HG03521 (cell line): Measurements from ENCODE around the gene SLC12A5.

Source experiments
- ATAC-seq: cut with Tn5 transposase; IDR thresholded peaks from one replicate; pipeline ENCODE4 v1.9.1; 2021; ENCODE audit warnings: mild to moderate bottlenecking, moderate library complexity; ENCODE audit not compliant: unreplicated experiment

Gene SLC12A5

GRCh38 chr20:46006022-46006705 lies 22.9 kb upstream of the SLC12A5 start:
- ATAC-seq: no peak

GRCh38 chr20:46006964-46007363 lies 22.1 kb upstream of the SLC12A5 start:
- no peak for ATAC-seq

GRCh38 chr20:46007671-46008070 lies 21.3 kb upstream of the SLC12A5 start:
- no peak for ATAC-seq

GRCh38 chr20:46009816-46010215 lies 19.2 kb upstream of the SLC12A5 start:
- ATAC-seq: no peak

GRCh38 chr20:46010491-46011391 lies 18.3 kb upstream of the SLC12A5 start:
- no peak for ATAC-seq

GRCh38 chr20:46011631-46012482 lies 17.2 kb upstream of the SLC12A5 start:
- ATAC-seq: no peak

GRCh38 chr20:46012921-46013320 lies 16.1 kb upstream of the SLC12A5 start:
- no peak for ATAC-seq

GRCh38 chr20:46013322-46013828 lies 15.6 kb upstream of the SLC12A5 start:
- no peak for ATAC-seq

- peak; percentile 58 for ATAC-seq
Observed at GRCh38 chr20:46013829-46014516, 15.0 kb upstream of the SLC12A5 start.

GRCh38 chr20:46014517-46015396 lies 14.3 kb upstream of the SLC12A5 start:
- ATAC-seq: no peak

- ATAC-seq: no peak
Observed at GRCh38 chr20:46017272-46017671, 11.7 kb upstream of the SLC12A5 start.

GRCh38 chr20:46018112-46018511 lies 10.9 kb upstream of the SLC12A5 start:
- no peak for ATAC-seq

- ATAC-seq: no peak
Observed at GRCh38 chr20:46018611-46019010, 10.4 kb upstream of the SLC12A5 start.

- no peak for ATAC-seq
Observed at GRCh38 chr20:46020555-46020954, 8.5 kb upstream of the SLC12A5 start.

GRCh38 chr20:46021361-46022359 lies 7.4 kb upstream of the SLC12A5 start:
- ATAC-seq: no peak

GRCh38 chr20:46022411-46023147 lies 6.4 kb upstream of the SLC12A5 start:
- no peak for ATAC-seq

- ATAC-seq: no peak
Observed at GRCh38 chr20:46023148-46023484, 5.9 kb upstream of the SLC12A5 start.

- ATAC-seq: no peak
Observed at GRCh38 chr20:46023999-46024398, 5.0 kb upstream of the SLC12A5 start.
